ENCODE data around the gene CASK.
"Not testable (repeated sequence)": the region's sequence is repeated elsewhere in the genome, so short reads cannot be mapped to it uniquely, and the experiment has no call there.

CASK gene

GRCh38 chrX:41516456-41516855, 406.9 kb downstream of the CASK start:
- DNase-seq (ENCODE audit: low spot score) = no peak

- no peak for DNase-seq (ENCODE audit: low spot score)
Observed at GRCh38 chrX:41515376-41515775, 408.0 kb downstream of the CASK start.

- DNase-seq (ENCODE audit: low spot score) = no peak
Observed at GRCh38 chrX:41514179-41514578, 409.2 kb downstream of the CASK start.

- DNase-seq (ENCODE audit: low spot score) = not testable (repeated sequence)
Observed at GRCh38 chrX:41512853-41513252, 410.5 kb downstream of the CASK start.

- no peak for DNase-seq (ENCODE audit: low spot score)
Observed at GRCh38 chrX:41512394-41512793, 411.0 kb downstream of the CASK start.

GRCh38 chrX:41507919-41508318, 415.4 kb downstream of the CASK start:
- no peak for DNase-seq (ENCODE audit: low spot score)

GRCh38 chrX:41502004-41502403, 421.4 kb downstream of the CASK start:
- no peak for DNase-seq (ENCODE audit: low spot score)

- no peak for DNase-seq (ENCODE audit: low spot score)
Observed at GRCh38 chrX:41499984-41500383, 423.4 kb downstream of the CASK start.

- no peak for DNase-seq (ENCODE audit: low spot score)
Observed at GRCh38 chrX:41499195-41499594, 424.2 kb downstream of the CASK start.

- no peak for DNase-seq (ENCODE audit: low spot score)
Observed at GRCh38 chrX:41491267-41492004, 431.9 kb downstream of the CASK start.

GRCh38 chrX:41490446-41490845, 432.9 kb downstream of the CASK start:
- no peak for DNase-seq (ENCODE audit: low spot score)

GRCh38 chrX:41482154-41482850, 441.1 kb downstream of the CASK start:
- DNase-seq (ENCODE audit: low spot score) = no peak

- peak; percentile 4 for DNase-seq (ENCODE audit: low spot score)
Observed at GRCh38 chrX:41481264-41482109, 441.9 kb downstream of the CASK start.

- DNase-seq (ENCODE audit: low spot score) = no peak
Observed at GRCh38 chrX:41480508-41481260, 442.7 kb downstream of the CASK start.

- no peak for DNase-seq (ENCODE audit: low spot score)
Observed at GRCh38 chrX:41478381-41478911, 444.9 kb downstream of the CASK start.

GRCh38 chrX:41475591-41476241, 447.6 kb downstream of the CASK start:
- DNase-seq (ENCODE audit: low spot score) = no peak

GRCh38 chrX:41475191-41475590, 448.2 kb downstream of the CASK start:
- DNase-seq (ENCODE audit: low spot score) = no peak

- no peak for DNase-seq (ENCODE audit: low spot score)
Observed at GRCh38 chrX:41474726-41475100, 448.6 kb downstream of the CASK start.

- DNase-seq (ENCODE audit: low spot score) = no peak
Observed at GRCh38 chrX:41473936-41474725, 449.2 kb downstream of the CASK start.

GRCh38 chrX:41472231-41472815, 451.0 kb downstream of the CASK start:
- no peak for DNase-seq (ENCODE audit: low spot score)

Measured in hematopoietic multipotent progenitor cell treated with erythropoietin and hydrocortisone succinate and interleukin-3 and kit ligand, for 17 days (in vitro differentiated cells).